ENCODE results near the gene GATA2. TPM values are rescaled to one million over a fixed set of nuclear protein-coding genes. Genes with fewer than 3 reads are reported as not detected.

The GATA2 gene
- total and polyA plus RNA-seq, 12 donors: 6.8 to 29.8 (median 12.6) TPM

GRCh38 chr3:128506754-128507153, 13.8 kb upstream of the GATA2 start:
- Histone ChIP-seq H3K4me1 (no peaks in the 10 kb centered on the region), H3K9me3 (no peaks in the 10 kb centered on the region), H3K27me3 (peaks cover 0 to 19% (median 3%) of the 10 kb centered on the region in 7 donors), H3K27ac (no peak overlapping the region), H3K4me3 (no peak overlapping the region), H3K36me3 (no peaks in the 10 kb centered on the region)
- TF ChIP-seq CTCF (IDR thresholded peaks at IDR 0.05): no peak
- DNase-seq (no peak), ATAC-seq (no peak)
- 75 to 76% methylated on average over 2 of the region's 2 CpGs for WGBS, 2 donors
- intact Hi-C loops (cut with DNase I): loop anchor here in 1 of 10 donors (10.0 kb wide), 1 partner anchor 412 kb away; no protein-coding TSS in a partner anchor

- Histone ChIP-seq H3K36me3 (no peaks in the 10 kb centered on the region), H3K9me3 (no peaks in the 10 kb centered on the region), H3K27ac (no peak overlapping the region), H3K4me1 (no peaks in the 10 kb centered on the region), H3K4me3 (no peak overlapping the region), H3K27me3 (peaks cover 0 to 26% (median 3%) of the 10 kb centered on the region in 7 donors)
- ATAC-seq: no peak
- 95 to 98% methylated on average over 3 of the region's 3 CpGs for WGBS, 2 donors
- no peak for TF ChIP-seq CTCF (IDR thresholded peaks at IDR 0.05)
- DNase-seq: no peak
- intact Hi-C loops (cut with DNase I): loop anchor here in 1 of 10 donors (10.0 kb wide), 1 partner anchor 411 kb away; no protein-coding TSS in a partner anchor
Measured at GRCh38 chr3:128505771-128506170, 12.8 kb upstream of the GATA2 start.

DNA sequence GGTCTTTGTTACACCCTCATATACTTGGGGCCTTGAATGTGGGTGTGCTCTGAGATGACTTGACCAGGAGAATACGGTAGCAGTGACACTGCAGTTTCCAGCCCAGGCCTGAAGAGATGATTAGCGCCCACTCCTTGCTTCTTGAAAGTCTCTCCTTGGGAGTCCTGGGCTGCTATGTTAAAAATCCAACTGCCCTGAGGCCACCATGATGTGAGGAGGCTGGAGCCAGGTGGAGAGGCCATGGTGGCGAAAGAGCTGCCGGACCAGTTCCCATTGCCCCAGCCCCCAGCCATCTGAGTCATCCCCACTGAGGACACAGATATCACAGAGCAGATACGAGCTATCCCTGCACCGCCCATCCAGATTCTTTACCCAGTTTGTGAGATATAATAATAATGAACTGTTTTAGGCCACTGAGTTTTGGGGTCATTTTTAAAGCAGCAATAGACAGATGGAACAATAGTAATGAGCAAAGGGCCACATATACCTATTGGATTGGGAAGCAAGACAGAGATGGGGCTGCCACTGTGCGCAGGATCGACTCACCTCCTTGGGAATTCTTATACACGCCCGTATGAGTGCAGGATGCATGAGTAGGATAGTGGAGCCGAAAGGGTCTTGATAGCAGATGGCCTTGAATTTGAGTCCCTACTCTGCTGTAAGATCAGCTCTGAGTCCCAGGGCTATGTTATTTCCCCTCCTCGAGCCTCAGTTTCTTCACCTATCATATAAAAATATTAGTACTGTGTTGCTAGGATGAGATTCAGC, 12.1 kb upstream of the GATA2 start:
- DNase-seq (no peak), ATAC-seq (no peak)
- TF ChIP-seq CTCF (IDR thresholded peaks at IDR 0.05): no peak
- Histone ChIP-seq H3K4me1 (no peaks in the 10 kb centered on the region), H3K36me3 (no peaks in the 10 kb centered on the region), H3K27me3 (peaks cover 0 to 32% (median 5%) of the 10 kb centered on the region in 7 donors), H3K9me3 (peaks cover 0 to 1% (median 0%) of the 10 kb centered on the region in 11 donors), H3K4me3 (no peak overlapping the region), H3K27ac (no peak overlapping the region)
- intact Hi-C loops (cut with DNase I): loop anchor here in 3 of 10 donors (5.0 to 10.0 kb wide), 5 partner anchors 37 to 413 kb away; no protein-coding TSS in a partner anchor
- WGBS, 2 donors: 94% methylated on average over 12 of the region's 12 CpGs

GRCh38 chr3:128504533-128504915, 11.5 kb upstream of the GATA2 start:
- TF ChIP-seq CTCF (IDR thresholded peaks at IDR 0.05): no peak
- intact Hi-C loops (cut with DNase I): loop anchor here in 3 of 10 donors (5.0 to 10.0 kb wide), 5 partner anchors 38 to 412 kb away; no protein-coding TSS in a partner anchor
- ATAC-seq (peak in 2 of 8 donors; percentile 15 to 34), DNase-seq (no peak)
- Histone ChIP-seq H3K36me3 (no peaks in the 10 kb centered on the region), H3K9me3 (peaks cover 0 to 3% (median 0%) of the 10 kb centered on the region in 11 donors), H3K4me1 (no peaks in the 10 kb centered on the region), H3K27ac (no peak overlapping the region), H3K27me3 (peaks cover 1 to 37% (median 11%) of the 10 kb centered on the region in 7 donors), H3K4me3 (no peak overlapping the region)
- WGBS, 2 donors: 93 to 96% methylated on average over 8 of the region's 8 CpGs
